Trophoblast cell (in vitro differentiated cells and primary cell): Measurements from ENCODE around the gene ALPK3.

Experiments used
- DNase-seq, 2 donors: peaks; one replicate each; pipeline ENCODE4 v3.0.0-alpha.2; 2016
- H2AFZ ChIP-seq: 2 replicates; pipeline ENCODE4 v1.6.1; 2013; ENCODE audit warnings: low read length, moderate library complexity, mild to moderate bottlenecking; ENCODE audit not compliant: insufficient read depth, poor library complexity
- H2AK5ac ChIP-seq: 2 replicates; pipeline ENCODE4 v1.6.1; 2013; ENCODE audit warnings: mild to moderate bottlenecking, low read length
- H2BK120ac ChIP-seq: 2 replicates; pipeline ENCODE4 v1.6.1; 2013; ENCODE audit warnings: low read length, mild to moderate bottlenecking, moderate library complexity; ENCODE audit not compliant: insufficient read depth, poor library complexity
- H2BK12ac ChIP-seq: 2 replicates; pipeline ENCODE4 v1.6.1; 2013; ENCODE audit warnings: mild to moderate bottlenecking, low read length, moderate library complexity
- H2BK5ac ChIP-seq: 2 replicates; pipeline ENCODE4 v1.6.1; 2013; ENCODE audit warnings: low read length, low read depth, moderate library complexity, mild to moderate bottlenecking; ENCODE audit not compliant: poor library complexity
- H3K14ac ChIP-seq: 2 replicates; pipeline ENCODE4 v1.6.1; 2013; ENCODE audit warnings: mild to moderate bottlenecking, low read length
- H3K18ac ChIP-seq: 2 replicates; pipeline ENCODE4 v1.6.1; 2013; ENCODE audit warnings: mild to moderate bottlenecking, low read length
- H3K23ac ChIP-seq: 2 replicates; pipeline ENCODE4 v1.6.1; 2013; ENCODE audit warnings: low read length
- H3K27ac ChIP-seq: 2 replicates; pipeline ENCODE4 v1.5.1; 2013; ENCODE audit warnings: low read depth, mild to moderate bottlenecking, inconsistent platforms, low read length, moderate library complexity
- H3K27me3 ChIP-seq: 2 replicates; pipeline ENCODE4 v1.6.1; 2013; ENCODE audit warnings: inconsistent platforms, mild to moderate bottlenecking, low read length, moderate library complexity; ENCODE audit not compliant: insufficient read depth
- H3K36me3 ChIP-seq, 2 experiments: 1 replicate in 1 of 2; 2 replicates in 1 of 2; pipeline ENCODE4 v1.6.1; 2013; ENCODE audit warnings: low read length in 2 of 2, mild to moderate bottlenecking in 2 of 2, moderate library complexity in 1 of 2; ENCODE audit not compliant: insufficient read depth in 2 of 2, control insufficient read depth in 1 of 2
- H3K4ac ChIP-seq: 2 replicates; pipeline ENCODE4 v1.6.1; 2013; ENCODE audit warnings: low read depth, mild to moderate bottlenecking, low read length, moderate library complexity
- H3K4me1 ChIP-seq, 2 experiments: 1 replicate in 1 of 2; 2 replicates in 1 of 2; pipeline ENCODE4 v1.6.1; 2013; ENCODE audit warnings: low read length in 2 of 2, mild to moderate bottlenecking in 2 of 2, moderate library complexity in 1 of 2; ENCODE audit not compliant: insufficient read depth in 2 of 2, control insufficient read depth in 1 of 2
- H3K4me2 ChIP-seq: 2 replicates; pipeline ENCODE4 v1.6.1; 2013; ENCODE audit warnings: inconsistent platforms, mild to moderate bottlenecking, low read length, moderate library complexity
- H3K4me3 ChIP-seq: 2 replicates; pipeline ENCODE4 v1.5.1; 2013; ENCODE audit warnings: mild to moderate bottlenecking, low read depth, low read length, inconsistent platforms
- H3K79me1 ChIP-seq: one replicate; pipeline ENCODE4 v1.6.1; 2013; ENCODE audit warnings: low read length
- H3K79me2 ChIP-seq: 2 replicates; pipeline ENCODE4 v1.6.1; 2013; ENCODE audit warnings: low read length, mild to moderate bottlenecking; ENCODE audit not compliant: control insufficient read depth, insufficient read depth, poor library complexity
- H3K9ac ChIP-seq: 2 replicates; pipeline ENCODE4 v1.6.1; 2013; ENCODE audit warnings: mild to moderate bottlenecking, low read length
- H3K9me3 ChIP-seq: 2 replicates; pipeline ENCODE4 v1.6.1; 2013; ENCODE audit warnings: low read depth, mild to moderate bottlenecking, control low read depth, inconsistent platforms, low read length; ENCODE audit not compliant: insufficient read depth
- H4K12ac ChIP-seq: 2 replicates; pipeline ENCODE4 v1.6.1; 2013; ENCODE audit warnings: low read depth, mild to moderate bottlenecking, low read length, moderate library complexity
- H4K8ac ChIP-seq: 2 replicates; pipeline ENCODE4 v1.6.1; 2013; ENCODE audit warnings: low read depth, mild to moderate bottlenecking, low read length, moderate library complexity
- H4K91ac ChIP-seq: one replicate; pipeline ENCODE4 v1.6.1; 2013; ENCODE audit warnings: low read depth, mild to moderate bottlenecking, low read length, moderate library complexity
- WGBS: extraction: QIAGEN DNeasy Blood & Tissue Kit; methylation state at CpG from one replicate; pipeline ENCODE4 v1.1.7; 2013; ENCODE audit warnings: missing lambda C conversion rate; ENCODE audit not compliant: insufficient read length, insufficient coverage; ENCODE audit errors: extremely low coverage; 5-methylcytosine and 5-hydroxymethylcytosine counted together

ALPK3 gene

GRCh38 chr15:84886211-84886983, 69.2 kb downstream of the ALPK3 start:
- Histone ChIP-seq H4K91ac (no peak overlapping the region), H3K79me1 (no peaks in the 10 kb centered on the region), H4K12ac (no peak overlapping the region), H3K14ac (no peak overlapping the region), H2BK12ac (peak overlapping the region; percentile 18), H3K4me2 (no peak overlapping the region), H2BK120ac (no peak overlapping the region), H2AFZ (no peak overlapping the region), H3K27me3 (no peaks in the 10 kb centered on the region), H3K9ac (no peak overlapping the region), H3K23ac (no peak overlapping the region), H2AK5ac (no peak overlapping the region), H3K36me3 (no peaks in the 10 kb centered on the region), H3K18ac (no peak overlapping the region), H3K4me1 (no peaks in the 10 kb centered on the region), H3K9me3 (peaks cover 2% of the 10 kb centered on the region), H3K4ac (no peak overlapping the region), H2BK5ac (no peak overlapping the region), H3K27ac (no peak overlapping the region), H3K4me3 (no peak overlapping the region), H4K8ac (no peak overlapping the region), H3K79me2 (no peaks in the 10 kb centered on the region)
- DNase-seq, result no peak
- WGBS, result no CpG with 5 or more reads among the region's 14 CpGs

GRCh38 chr15:84886984-84887299, 69.8 kb downstream of the ALPK3 start:
- no CpG with 5 or more reads among the region's 1 CpG for WGBS
- H2BK12ac ChIP-seq, result no peak overlapping the region

GRCh38 chr15:84887938-84888337, 70.8 kb downstream of the ALPK3 start:
- no peak overlapping the region for H3K23ac ChIP-seq
- H2BK12ac ChIP-seq, result no peak overlapping the region
- no peak overlapping the region for H3K9ac ChIP-seq
- no peak overlapping the region for H3K27ac ChIP-seq
- no peaks in the 10 kb centered on the region for H3K36me3 ChIP-seq
- no peak overlapping the region for H3K4me3 ChIP-seq
- no peaks in the 10 kb centered on the region for H3K79me2 ChIP-seq
- H3K4me1 ChIP-seq, result no peaks in the 10 kb centered on the region
- H4K91ac ChIP-seq, result no peak overlapping the region
- H3K27me3 ChIP-seq, result no peaks in the 10 kb centered on the region
- H3K4ac ChIP-seq, result no peak overlapping the region
- peaks cover 2% of the 10 kb centered on the region for H3K9me3 ChIP-seq
- no peak overlapping the region for H2AFZ ChIP-seq
- H2BK120ac ChIP-seq, result no peak overlapping the region
- no peaks in the 10 kb centered on the region for H3K79me1 ChIP-seq
- H3K4me2 ChIP-seq, result no peak overlapping the region
- DNase-seq, result no peak
- no CpG with 5 or more reads among the region's 4 CpGs for WGBS
- no peak overlapping the region for H2BK5ac ChIP-seq
- no peak overlapping the region for H2AK5ac ChIP-seq
- no peak overlapping the region for H3K18ac ChIP-seq
- H4K12ac ChIP-seq, result no peak overlapping the region
- H4K8ac ChIP-seq, result no peak overlapping the region
- H3K14ac ChIP-seq, result no peak overlapping the region

More at GRCh38 chr15:84886984-84887299, 69.8 kb downstream of the ALPK3 start:
- Histone ChIP-seq H3K4me1 (no peaks in the 10 kb centered on the region), H4K8ac (no peak overlapping the region), H2BK120ac (no peak overlapping the region), H3K4ac (no peak overlapping the region), H3K23ac (no peak overlapping the region), H3K9ac (no peak overlapping the region), H2BK5ac (no peak overlapping the region), H3K27me3 (no peaks in the 10 kb centered on the region), H3K79me2 (no peaks in the 10 kb centered on the region), H3K18ac (no peak overlapping the region), H2AK5ac (no peak overlapping the region), H3K9me3 (peaks cover 2% of the 10 kb centered on the region), H3K36me3 (no peaks in the 10 kb centered on the region), H4K91ac (no peak overlapping the region), H3K79me1 (no peaks in the 10 kb centered on the region), H3K4me3 (no peak overlapping the region), H3K4me2 (no peak overlapping the region), H3K27ac (no peak overlapping the region), H3K14ac (no peak overlapping the region), H4K12ac (no peak overlapping the region), H2AFZ (no peak overlapping the region)
- no peak for DNase-seq

- Histone ChIP-seq H3K9me3 (peaks cover 2% of the 10 kb centered on the region), H4K12ac (no peak overlapping the region), H2BK120ac (peak overlapping the region; percentile 38), H4K8ac (no peak overlapping the region), H3K27me3 (no peaks in the 10 kb centered on the region), H3K23ac (no peak overlapping the region), H3K79me1 (no peaks in the 10 kb centered on the region), H3K27ac (no peak overlapping the region), H3K18ac (no peak overlapping the region), H3K79me2 (no peaks in the 10 kb centered on the region), H2AFZ (no peak overlapping the region), H4K91ac (peak overlapping the region; percentile 25), H3K36me3 (no peaks in the 10 kb centered on the region), H3K4me1 (no peaks in the 10 kb centered on the region), H2BK5ac (no peak overlapping the region), H2AK5ac (no peak overlapping the region), H3K4me2 (no peak overlapping the region), H3K4me3 (no peak overlapping the region), H2BK12ac (no peak overlapping the region), H3K4ac (no peak overlapping the region), H3K14ac (no peak overlapping the region), H3K9ac (no peak overlapping the region)
- DNase-seq, result no peak
- WGBS, result no CpG with 5 or more reads among the region's 17 CpGs
Observed at GRCh38 chr15:84888639-84889038, 71.5 kb downstream of the ALPK3 start.
